BLaER1 (cell line): ENCODE measurements around the gene ARHGEF37.

Experiments
- H3K27ac ChIP-seq: shearing (Covaris generic); formaldehyde crosslinking; 2 replicates; pipeline ENCODE4 v1.8.1; 2022
- H3K27me3 ChIP-seq: shearing (Covaris generic); formaldehyde crosslinking; 2 replicates; pipeline ENCODE4 v1.8.1; 2022
- H3K36me3 ChIP-seq: shearing (Covaris generic); formaldehyde crosslinking; 2 replicates; pipeline ENCODE4 v1.8.1; 2022
- H3K4me1 ChIP-seq: shearing (Covaris generic); formaldehyde crosslinking; 2 replicates; pipeline ENCODE4 v1.8.1; 2022
- H3K4me2 ChIP-seq: shearing (Covaris generic); formaldehyde crosslinking; 2 replicates; pipeline ENCODE4 v1.8.1; 2022
- H3K4me3 ChIP-seq: shearing (Covaris generic); formaldehyde crosslinking; 2 replicates; pipeline ENCODE4 v1.8.1; 2022
- H3K9ac ChIP-seq: shearing (Covaris generic); formaldehyde crosslinking; 2 replicates; pipeline ENCODE4 v1.8.1; 2022
- H3K9me3 ChIP-seq: shearing (Covaris generic); formaldehyde crosslinking; 2 replicates; pipeline ENCODE4 v1.8.1; 2022
- H4K20me1 ChIP-seq: shearing (Covaris generic); formaldehyde crosslinking; 2 replicates; pipeline ENCODE4 v1.8.1; 2022
- Cebpa-rat ChIP-seq: shearing (Covaris generic); IDR thresholded peaks from 2 replicates; pipeline ENCODE4 v1.8.1; 2022

ARHGEF37 gene

GRCh38 chr5:149671544-149671943 lies 90.2 kb downstream of the ARHGEF37 start:
- no peak for TF ChIP-seq Cebpa-rat
- Histone ChIP-seq H3K27ac (no peak overlapping the region), H3K4me2 (no peak overlapping the region), H3K4me1 (peaks cover 8% of the 10 kb centered on the region), H3K9ac (no peak overlapping the region), H3K27me3 (no peaks in the 10 kb centered on the region), H3K36me3 (no peaks in the 10 kb centered on the region), H3K9me3 (peaks cover 23% of the 10 kb centered on the region), H4K20me1 (no peaks in the 10 kb centered on the region), H3K4me3 (no peak overlapping the region)

GRCh38 chr5:149672701-149673476 lies 91.6 kb downstream of the ARHGEF37 start:
- H3K4me2 ChIP-seq = no peak overlapping the region
- TF ChIP-seq Cebpa-rat = no peak

GRCh38 chr5:149674686-149675085 lies 93.4 kb downstream of the ARHGEF37 start:
- H3K9ac ChIP-seq = no peak overlapping the region
- no peak overlapping the region for H3K4me3 ChIP-seq
- H3K27me3 ChIP-seq = no peaks in the 10 kb centered on the region
- H3K4me1 ChIP-seq = peaks cover 11% of the 10 kb centered on the region
- peak overlapping the region; percentile 45 for H3K4me2 ChIP-seq
- TF ChIP-seq Cebpa-rat = no peak
- H4K20me1 ChIP-seq = no peaks in the 10 kb centered on the region
- no peak overlapping the region for H3K27ac ChIP-seq
- H3K9me3 ChIP-seq = peaks cover 14% of the 10 kb centered on the region
- H3K36me3 ChIP-seq = no peaks in the 10 kb centered on the region

More at GRCh38 chr5:149672701-149673476, 91.6 kb downstream of the ARHGEF37 start:
- Histone ChIP-seq H3K4me1 (peaks cover 8% of the 10 kb centered on the region), H3K27ac (no peak overlapping the region), H3K4me3 (no peak overlapping the region), H3K27me3 (no peaks in the 10 kb centered on the region), H3K9ac (no peak overlapping the region), H4K20me1 (no peaks in the 10 kb centered on the region), H3K9me3 (peaks cover 20% of the 10 kb centered on the region), H3K36me3 (no peaks in the 10 kb centered on the region)

- TF ChIP-seq Cebpa-rat = no peak
- Histone ChIP-seq H4K20me1 (no peaks in the 10 kb centered on the region), H3K27me3 (no peaks in the 10 kb centered on the region), H3K27ac (no peak overlapping the region), H3K9ac (no peak overlapping the region), H3K36me3 (no peaks in the 10 kb centered on the region), H3K4me1 (peaks cover 22% of the 10 kb centered on the region), H3K9me3 (peaks cover 9% of the 10 kb centered on the region), H3K4me3 (no peak overlapping the region), H3K4me2 (no peak overlapping the region)
These were observed 94.4 kb downstream of the ARHGEF37 start for GRCh38 chr5:149675610-149676201.

GRCh38 chr5:149677731-149678130 lies 96.4 kb downstream of the ARHGEF37 start:
- Histone ChIP-seq H3K27me3 (no peaks in the 10 kb centered on the region), H4K20me1 (no peaks in the 10 kb centered on the region), H3K4me1 (peaks cover 42% of the 10 kb centered on the region), H3K4me3 (no peak overlapping the region), H3K36me3 (no peaks in the 10 kb centered on the region), H3K27ac (0 out of 2 replicates have a peak overlapping the region, but pooled peaks have one; percentile 6), H3K4me2 (no peak overlapping the region), H3K9me3 (no peaks in the 10 kb centered on the region), H3K9ac (no peak overlapping the region)
- no peak for TF ChIP-seq Cebpa-rat

GRCh38 chr5:149679876-149680809 lies 98.8 kb downstream of the ARHGEF37 start:
- no peaks in the 10 kb centered on the region for H3K36me3 ChIP-seq
- H3K4me2 ChIP-seq = peak overlapping the region; percentile 73
- H3K27me3 ChIP-seq = no peaks in the 10 kb centered on the region
- peak overlapping the region; percentile 71 for H3K27ac ChIP-seq
- no peaks in the 10 kb centered on the region for H3K9me3 ChIP-seq
- TF ChIP-seq Cebpa-rat = no peak
- H3K4me1 ChIP-seq = peaks cover 49% of the 10 kb centered on the region
- no peak overlapping the region for H3K4me3 ChIP-seq
- H3K9ac ChIP-seq = no peak overlapping the region; the same call in 1 of the 2 replicates
- no peaks in the 10 kb centered on the region for H4K20me1 ChIP-seq

- no peaks in the 10 kb centered on the region for H3K27me3 ChIP-seq
- peak overlapping the region; percentile 73 for H3K4me2 ChIP-seq
- no peaks in the 10 kb centered on the region for H3K36me3 ChIP-seq
- no peak overlapping the region for H3K4me3 ChIP-seq
- H3K9ac ChIP-seq = no peak overlapping the region; the same call in 1 of the 2 replicates
- H3K4me1 ChIP-seq = peaks cover 49% of the 10 kb centered on the region
- peak overlapping the region; percentile 71 for H3K27ac ChIP-seq
- no peak for TF ChIP-seq Cebpa-rat
- no peaks in the 10 kb centered on the region for H4K20me1 ChIP-seq
- no peaks in the 10 kb centered on the region for H3K9me3 ChIP-seq
These were observed 99.5 kb downstream of the ARHGEF37 start for GRCh38 chr5:149680810-149681221.

GRCh38 chr5:149681252-149681651 lies 100.0 kb downstream of the ARHGEF37 start:
- Histone ChIP-seq H3K4me2 (peak overlapping the region; percentile 73), H3K4me3 (no peak overlapping the region), H3K9ac (no peak overlapping the region), H3K4me1 (peaks cover 49% of the 10 kb centered on the region), H3K9me3 (no peaks in the 10 kb centered on the region), H4K20me1 (no peaks in the 10 kb centered on the region), H3K27ac (peak overlapping the region; percentile 71), H3K27me3 (no peaks in the 10 kb centered on the region), H3K36me3 (no peaks in the 10 kb centered on the region)
- no peak for TF ChIP-seq Cebpa-rat

- TF ChIP-seq Cebpa-rat = no peak
- Histone ChIP-seq H3K4me2 (peak overlapping the region; percentile 73), H3K9me3 (no peaks in the 10 kb centered on the region), H3K4me3 (no peak overlapping the region), H3K36me3 (no peaks in the 10 kb centered on the region), H3K9ac (no peak overlapping the region), H4K20me1 (no peaks in the 10 kb centered on the region), H3K4me1 (peaks cover 49% of the 10 kb centered on the region), H3K27ac (peak overlapping the region; percentile 71), H3K27me3 (no peaks in the 10 kb centered on the region)
These were observed 100.6 kb downstream of the ARHGEF37 start for GRCh38 chr5:149681922-149682321.
